GM12865 (cell line): ENCODE data around the gene HELZ.

ENCODE experiments used
- DNase-seq: peaks from one replicate; pipeline ENCODE4 v3.0.0; 2010; ENCODE audit warnings: low read depth
- H3K4me3 ChIP-seq: 2 replicates; pipeline ENCODE4 v1.5.1; 2011; ENCODE audit warnings: mild to moderate bottlenecking, low read depth, low read length, control low read depth
- CTCF ChIP-seq: IDR thresholded peaks from 2 replicates; pipeline ENCODE4 v1.5.1; 2011; ENCODE audit warnings: low read length, control low read depth, low read depth, inconsistent platforms; ENCODE audit not compliant: insufficient read depth; ENCODE audit errors: missing control alignments

Gene HELZ

GRCh38 chr17:67050066-67050465 lies 194.9 kb downstream of the HELZ start:
- H3K4me3 ChIP-seq = no peak overlapping the region
- DNase-seq = no peak
- TF ChIP-seq CTCF = no peak

GRCh38 chr17:67049025-67049739 lies 195.8 kb downstream of the HELZ start:
- TF ChIP-seq CTCF = no peak
- DNase-seq = no peak
- H3K4me3 ChIP-seq = no peak overlapping the region

DNA sequence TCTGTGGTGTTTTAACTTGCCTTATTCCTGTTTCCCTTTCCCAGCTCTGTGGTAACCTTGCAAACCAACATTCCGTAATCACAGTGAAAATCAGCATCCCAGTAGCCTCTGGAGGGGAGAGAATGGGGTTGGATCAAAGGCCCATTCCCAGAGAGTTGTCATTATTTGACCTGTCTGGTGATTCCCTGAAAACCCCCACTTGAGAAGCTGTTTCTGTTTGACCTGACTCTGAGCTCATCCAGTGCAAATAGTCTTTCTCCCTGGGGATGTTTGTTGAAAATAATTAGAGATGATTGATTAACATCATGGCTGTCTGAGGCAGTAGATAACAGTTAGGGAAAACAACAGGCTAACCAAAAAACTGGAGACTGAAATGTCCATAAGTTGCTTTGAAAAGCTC lies 197.6 kb downstream of the HELZ start:
- TF ChIP-seq CTCF = no peak

DNA sequence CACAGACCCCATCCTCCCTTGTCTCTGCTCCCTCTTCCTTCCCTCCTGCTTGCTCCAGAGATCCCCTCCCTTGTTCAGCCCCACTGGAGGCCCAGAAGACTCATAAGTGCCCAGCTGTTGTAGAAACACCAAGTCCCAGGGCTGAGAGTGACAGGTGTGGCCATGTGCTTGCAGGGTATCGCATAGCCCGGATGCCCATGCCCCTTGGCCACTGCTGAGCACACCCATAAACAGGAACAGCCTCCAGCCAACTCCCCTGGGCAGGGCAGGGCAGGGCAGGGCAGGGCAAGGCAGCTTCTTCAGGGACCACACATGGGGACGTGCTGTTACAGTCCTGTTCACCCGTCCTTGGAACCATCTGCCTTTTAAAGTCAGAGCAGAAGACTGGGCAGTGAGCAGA lies 198.6 kb downstream of the HELZ start:
- no peak for DNase-seq
- no peak overlapping the region for H3K4me3 ChIP-seq
- no peak for TF ChIP-seq CTCF

More for the DNA sequence above, 197.6 kb downstream of the HELZ start:
- no peak overlapping the region for H3K4me3 ChIP-seq
- DNase-seq = no peak

DNA sequence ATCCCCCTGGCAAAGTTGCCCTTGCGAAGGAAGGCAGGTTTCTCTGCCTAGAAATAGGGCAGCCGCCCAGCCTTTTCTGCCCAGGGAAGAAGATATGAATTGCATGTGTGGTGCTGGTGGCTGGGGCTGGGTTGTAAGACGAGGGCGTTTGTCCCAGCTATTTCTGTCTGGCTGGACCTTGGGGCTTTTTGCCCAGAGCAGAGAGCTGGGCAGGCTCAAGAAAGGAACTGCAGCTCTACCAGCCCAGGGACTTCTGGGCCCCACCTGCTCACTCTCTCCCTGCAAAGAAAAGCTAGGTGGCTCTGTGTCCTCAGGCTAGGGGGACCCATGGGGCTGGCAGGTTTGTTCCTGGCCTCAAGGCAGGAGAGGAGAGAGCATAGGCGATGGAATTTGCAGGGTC lies 200.1 kb downstream of the HELZ start:
- H3K4me3 ChIP-seq = no peak overlapping the region
- DNase-seq = no peak
- TF ChIP-seq CTCF = no peak

DNA sequence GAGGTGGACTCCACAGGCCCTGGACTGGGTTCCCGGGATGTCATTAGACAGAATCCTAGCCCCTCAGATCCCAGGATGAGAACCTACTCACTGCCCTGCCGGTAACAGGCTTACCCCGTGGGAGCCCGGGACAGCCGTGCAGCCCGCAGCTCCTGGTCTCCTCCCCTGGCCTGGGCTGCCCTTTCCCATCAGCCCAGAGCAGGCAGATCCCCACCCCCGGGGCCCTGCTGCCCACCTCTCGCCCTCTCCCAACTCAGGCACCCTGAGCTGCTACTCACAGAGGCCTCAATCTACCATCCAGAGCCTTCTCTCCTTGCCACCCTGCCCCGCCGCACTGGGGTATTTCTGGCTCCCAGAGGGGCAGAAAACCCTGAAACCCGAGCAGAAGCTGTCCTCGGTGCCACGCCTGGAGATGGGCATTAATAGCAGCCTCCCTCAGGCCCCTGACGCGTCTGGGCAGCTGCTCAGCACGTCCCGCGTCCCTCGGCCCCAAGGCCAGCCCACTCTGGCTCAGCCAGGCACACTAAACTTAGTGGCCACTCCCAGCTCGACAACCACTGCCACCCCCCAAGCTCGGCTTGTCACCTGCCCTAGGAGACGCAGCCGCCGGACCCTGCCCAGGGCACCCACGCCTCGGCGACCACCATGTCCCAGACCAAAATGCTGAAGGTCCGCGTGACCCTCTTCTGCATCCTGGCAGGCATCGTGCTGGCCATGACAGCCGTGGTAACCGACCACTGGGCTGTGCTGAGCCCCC lies 200.8 kb downstream of the HELZ start, which contains the start of gene CACNG1:
CACNG1 (plus strand) TSS at position 539 of the 757 bp plus-strand sequence; CDS start at position 646, 107 bp downstream.
- no peak within 1 kb of the TSS for H3K4me3 ChIP-seq
- no peak for TF ChIP-seq CTCF
- DNase-seq = no peak
